NCI-H510A (cell line): ENCODE results near the gene SLC28A3.
A peak's percentile ranks its signal among the peaks of the same experiment; 100 is the strongest.

ENCODE experiments used
- DNase-seq: peaks from one replicate; lab custom pipeline; 2025; lab: John Stamatoyannopoulos, UW

Gene SLC28A3

DNA sequence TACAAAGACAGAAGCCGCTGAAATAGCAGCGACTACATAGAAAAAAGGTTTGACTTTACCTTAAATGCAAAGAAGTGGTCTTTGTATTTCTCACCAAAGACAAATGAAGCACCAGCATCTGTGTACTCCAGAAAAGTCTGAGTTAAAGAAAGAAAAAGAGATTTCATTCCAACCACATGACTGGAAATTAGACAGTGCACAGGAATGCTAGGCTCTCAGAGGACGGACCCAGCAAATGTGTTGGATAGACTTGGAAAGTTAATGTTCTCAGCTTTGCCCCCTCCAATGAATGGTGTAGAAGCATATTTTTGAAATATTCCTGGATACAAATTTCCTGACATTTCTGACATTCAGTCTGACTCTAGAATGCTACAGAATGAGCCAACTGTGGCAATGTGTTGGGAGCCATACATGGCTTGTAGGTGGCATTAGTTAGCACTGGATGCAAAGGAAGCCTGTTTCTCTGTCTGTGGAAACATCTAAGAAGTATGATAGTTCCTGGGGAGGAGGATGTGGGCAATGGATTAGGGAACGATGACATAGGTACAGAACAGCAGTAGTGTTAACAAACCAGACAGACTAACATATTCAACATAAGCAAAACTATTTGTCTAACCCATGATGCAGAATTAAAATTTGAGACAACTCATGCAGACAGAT is 43.3 kb downstream of the SLC28A3 start:
- no peak for DNase-seq

DNA sequence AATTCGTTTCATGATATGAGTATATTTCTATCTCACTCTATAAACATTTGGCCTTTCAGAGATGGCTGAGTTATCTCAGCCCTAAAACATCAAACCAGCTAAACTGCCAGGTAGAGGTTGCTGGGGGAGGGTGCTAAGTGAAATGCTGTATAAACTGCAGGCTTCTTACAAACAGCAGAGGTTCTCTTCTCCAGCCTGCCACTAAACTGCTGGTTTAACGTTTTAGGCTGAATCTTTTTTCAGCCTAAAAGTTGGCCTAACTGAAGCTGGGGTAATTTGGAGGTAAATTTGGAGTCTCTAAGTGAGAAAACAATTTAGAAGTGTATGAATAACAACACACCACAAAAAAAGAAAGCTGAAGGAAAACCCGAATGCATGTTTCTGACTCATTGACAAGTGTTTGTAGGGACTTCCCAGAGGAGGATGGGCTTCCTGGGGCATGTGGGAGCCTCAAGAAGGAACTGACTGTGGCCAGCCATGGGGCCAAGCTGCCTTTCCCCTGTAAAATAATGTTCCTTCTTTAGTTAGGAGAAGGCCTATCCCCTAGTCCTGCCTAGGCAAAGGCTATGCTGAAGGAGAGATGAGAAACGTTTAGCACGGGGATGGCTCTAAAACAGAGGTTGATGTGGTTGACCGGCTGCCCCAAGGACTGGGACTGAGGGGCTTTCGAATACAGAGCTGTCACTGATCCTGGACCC is 44.3 kb downstream of the SLC28A3 start:
- DNase-seq, result no peak

DNA sequence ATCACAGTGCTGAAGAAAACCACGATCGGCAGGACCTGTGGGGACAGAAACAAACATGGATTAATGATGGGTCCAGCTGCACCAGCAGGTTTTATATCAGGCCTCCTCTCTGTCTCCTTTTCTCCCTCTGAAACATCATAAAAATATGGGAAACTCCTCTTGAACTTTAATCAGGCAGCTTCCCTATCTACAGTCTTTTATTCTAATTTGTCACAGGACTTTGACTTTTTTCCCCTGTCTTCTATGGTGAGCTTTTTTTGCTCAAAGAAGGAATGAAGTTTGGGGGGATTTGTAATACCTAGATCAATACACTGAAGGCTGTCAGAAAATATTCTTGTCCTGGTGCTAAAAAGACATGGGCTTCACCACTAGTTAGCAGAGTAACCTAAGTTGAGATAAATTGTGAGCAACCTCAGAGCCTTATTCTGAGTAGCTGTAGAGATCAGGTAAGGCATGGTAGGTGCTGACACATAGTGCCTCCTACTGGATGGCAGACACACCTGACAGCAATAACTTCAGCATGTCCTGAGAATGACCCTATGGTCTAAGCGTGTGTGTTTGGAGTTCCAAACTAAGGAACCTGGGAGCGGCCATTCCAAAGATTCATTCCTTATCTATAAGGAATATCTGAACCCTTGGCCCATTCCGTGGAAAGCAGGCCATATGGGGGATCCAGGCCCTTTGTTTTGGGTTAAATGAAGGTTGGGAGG is 46.2 kb downstream of the SLC28A3 start:
- DNase-seq, result no peak

DNA sequence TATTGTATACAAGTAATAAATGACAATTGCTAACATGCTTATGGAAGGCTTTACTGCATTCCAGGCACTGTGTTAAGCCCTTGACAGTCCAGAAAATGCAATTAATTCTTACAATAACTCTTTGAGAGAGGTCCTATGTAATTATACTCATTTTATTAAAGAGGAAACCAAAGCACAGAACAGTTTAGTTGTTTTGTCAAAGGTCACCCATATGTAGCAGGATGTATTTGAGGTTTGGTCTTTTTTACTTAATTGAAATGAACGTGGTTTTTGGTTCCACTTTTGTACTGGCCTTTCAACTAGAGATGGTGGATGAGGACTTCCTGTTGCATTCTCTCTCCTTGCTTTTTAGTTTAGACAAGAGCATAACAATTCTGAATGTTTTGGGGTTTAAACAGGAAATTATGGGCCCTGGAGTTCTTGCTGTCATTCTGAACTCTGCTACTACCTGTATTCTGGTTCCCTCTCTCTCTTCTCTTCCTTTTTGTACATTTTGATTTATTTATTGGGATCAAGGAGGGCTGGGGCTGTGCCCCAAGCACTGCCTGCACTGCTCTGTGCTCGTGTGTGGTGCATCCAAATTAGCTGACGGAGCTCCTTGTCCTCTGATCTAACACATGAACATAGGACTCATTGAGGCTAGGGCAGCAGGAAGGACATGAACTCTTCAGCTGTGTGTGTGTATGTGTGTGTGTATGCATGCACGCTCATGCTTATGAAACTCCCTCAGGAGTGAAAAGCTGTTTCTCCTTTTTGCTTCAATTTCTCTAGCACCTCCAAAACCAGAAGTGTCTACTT is 47.4 kb downstream of the SLC28A3 start:
- no peak for DNase-seq

DNA sequence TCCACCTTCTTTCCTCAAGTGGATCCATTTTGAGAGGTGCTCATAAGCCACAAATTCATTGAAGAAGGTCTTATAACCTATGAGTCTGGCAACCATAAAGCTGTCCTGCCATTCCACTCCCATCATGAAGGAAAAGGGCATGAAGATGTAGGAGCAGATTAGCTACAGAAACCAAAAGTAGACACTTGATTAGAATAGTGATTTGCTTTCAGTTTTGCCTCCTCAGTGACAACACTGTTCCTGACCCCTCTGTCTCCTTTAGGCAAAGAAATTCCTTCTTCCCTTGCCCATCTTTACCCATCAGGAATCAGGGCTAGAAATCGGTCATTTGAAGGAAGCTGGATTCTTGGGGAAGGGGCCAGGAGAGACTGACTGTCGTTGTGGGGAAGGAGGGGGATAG is 55.2 kb downstream of the SLC28A3 start:
- no peak for DNase-seq

DNA sequence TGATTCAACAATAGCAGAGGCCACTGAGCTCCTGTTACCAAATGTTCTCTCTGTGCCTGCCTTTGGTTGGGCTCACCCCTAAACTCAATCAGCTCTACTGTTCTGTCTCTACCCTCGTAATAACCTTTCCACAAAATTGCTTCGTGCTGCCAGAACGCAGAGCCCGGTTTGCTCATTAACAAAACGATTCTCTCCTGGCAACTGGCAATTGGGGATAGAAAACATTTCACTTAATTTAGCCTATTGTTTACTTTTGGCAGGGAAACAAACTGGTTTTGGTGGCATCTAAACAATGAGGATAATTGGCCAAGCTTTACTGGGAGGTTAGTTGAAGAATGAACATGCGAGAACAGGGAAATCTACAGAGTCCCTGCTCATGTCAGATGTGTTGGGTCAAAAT is 56.6 kb downstream of the SLC28A3 start:
- DNase-seq, result no peak

DNA sequence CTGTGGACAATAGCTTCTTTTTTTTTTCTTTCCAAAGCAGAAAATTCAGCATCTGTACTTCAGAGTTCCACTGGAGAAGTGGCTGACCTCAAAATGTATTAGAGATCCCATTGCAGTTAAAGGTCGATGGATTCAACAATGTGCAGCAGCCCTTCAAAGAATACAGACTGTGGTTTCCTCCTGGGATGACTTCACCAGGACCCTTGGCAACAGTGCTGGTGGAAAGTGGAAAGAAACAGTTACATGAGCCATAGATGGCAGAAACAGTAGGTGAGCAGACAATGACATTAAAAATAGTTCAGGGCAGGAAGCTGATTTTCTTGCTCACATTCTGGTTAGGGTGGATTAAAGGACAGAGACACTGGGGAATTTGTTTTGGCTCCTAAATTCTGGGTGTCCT is 62.4 kb downstream of the SLC28A3 start:
- DNase-seq, result no peak

DNA sequence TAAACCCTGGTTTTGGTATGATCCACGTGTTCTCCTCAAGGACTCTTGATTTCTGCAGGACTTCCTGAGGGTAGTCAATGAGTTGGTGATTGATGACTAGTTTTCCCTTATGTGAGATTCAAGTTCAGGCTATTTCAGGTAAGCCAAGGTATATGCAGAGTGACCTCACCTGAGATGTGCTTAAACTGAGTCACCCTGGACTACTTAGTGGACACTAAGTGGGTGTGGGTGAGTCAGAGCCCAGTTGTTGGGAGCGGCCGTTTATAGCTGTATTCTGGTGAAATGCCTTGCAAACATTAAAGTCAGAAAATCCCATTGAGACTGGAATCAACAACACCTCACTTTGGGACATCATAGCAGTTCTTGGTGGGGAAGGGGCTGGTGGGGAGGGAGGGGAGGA is 62.9 kb downstream of the SLC28A3 start:
- DNase-seq, result no peak

DNA sequence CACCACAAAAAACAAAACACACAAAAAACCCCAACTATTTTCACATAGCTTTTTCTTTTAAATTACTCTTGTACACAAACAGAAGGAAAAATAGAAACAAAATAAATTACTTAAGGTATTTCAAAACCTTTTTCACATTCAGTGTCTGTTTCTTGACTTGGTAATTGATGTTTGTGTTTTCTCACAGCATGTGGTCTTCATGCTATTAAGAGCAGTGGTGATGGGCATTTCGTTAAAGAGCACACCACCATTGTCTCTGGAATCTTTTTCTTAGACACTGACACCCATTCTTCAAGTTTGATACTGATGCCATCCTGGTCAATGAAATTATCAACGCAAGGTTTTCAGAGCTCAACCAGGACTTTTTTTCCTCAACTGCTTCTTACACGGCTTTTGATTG is 63.8 kb downstream of the SLC28A3 start:
- DNase-seq, result no peak

DNA sequence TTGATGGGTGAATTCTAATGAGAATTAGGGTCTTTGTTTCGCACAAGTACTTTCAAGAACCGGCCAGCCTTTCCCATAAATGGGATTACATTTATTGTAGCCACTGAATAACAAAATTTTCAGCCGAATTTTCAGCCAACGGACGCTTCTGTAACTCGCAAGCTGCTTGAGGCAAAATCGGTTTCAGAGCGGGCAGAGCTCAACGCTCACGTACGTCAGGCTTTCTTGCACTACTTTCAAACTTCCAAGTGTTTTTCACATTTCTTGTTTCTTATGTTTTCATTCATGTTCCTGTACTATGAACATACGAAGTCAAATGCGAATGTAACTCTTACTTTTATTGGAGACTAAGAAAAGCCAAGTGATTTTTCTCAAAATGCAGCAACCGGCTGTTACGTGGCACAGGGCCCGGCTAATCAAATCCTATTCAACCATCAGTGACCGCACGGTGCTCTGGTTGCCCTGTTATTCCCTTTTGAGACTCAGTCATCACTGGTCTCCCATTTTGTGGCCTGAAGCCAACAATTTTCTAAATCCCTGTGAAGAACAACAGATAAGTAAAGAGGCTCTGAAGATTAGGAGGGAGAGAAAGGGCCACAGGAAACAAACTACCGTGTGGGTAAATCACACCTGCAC is 68.5 kb downstream of the SLC28A3 start:
- no peak for DNase-seq

DNA sequence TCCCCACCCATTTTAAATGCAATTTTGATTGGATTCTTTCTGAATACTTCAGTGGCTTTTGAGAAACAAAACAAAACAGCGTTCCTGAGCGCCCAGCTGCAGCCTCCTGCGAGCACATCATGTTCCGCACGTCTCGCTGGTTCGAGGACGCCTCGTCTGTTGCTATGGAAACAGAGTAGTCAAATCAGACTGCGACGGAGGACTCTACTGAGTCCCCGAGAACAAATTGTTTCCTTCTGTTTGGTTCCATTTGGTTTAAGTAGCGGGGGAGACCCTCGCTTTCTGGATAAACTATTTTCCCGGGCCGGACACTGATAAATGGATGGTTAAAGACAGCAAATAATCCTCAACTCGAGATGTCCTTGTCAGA is 69.0 kb downstream of the SLC28A3 start:
- DNase-seq, result no peak

DNA sequence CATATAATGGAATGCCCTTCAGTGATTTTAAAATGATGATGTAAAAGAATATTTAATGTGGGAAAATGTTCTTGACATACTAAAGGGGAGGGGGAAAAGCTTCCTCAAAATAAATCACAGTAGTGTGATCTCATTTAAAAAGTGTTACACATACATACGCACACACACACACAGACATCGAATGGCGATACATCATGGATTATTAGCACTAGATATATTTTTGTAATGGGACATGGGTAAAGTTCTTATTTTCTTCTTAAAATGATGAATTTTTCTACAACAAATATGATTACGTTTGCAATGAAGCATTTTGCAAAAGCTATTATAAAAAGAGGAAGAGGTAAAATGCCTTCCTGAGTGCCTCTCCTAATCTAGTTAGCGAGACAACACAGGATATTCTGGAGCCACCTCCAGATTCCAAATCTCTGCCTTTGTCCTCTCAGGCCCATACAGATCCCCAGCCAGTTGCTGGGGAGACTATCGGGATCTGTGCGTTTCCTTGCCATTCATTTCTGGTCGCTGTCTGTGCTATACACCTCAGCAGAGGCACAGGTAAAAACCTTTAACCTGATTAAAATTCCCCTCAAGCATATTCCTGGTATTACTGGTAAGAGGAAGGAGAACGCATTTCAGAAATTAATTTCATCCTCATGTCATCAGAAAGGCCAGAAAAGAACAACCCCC is 69.6 kb downstream of the SLC28A3 start:
- no peak for DNase-seq

DNA sequence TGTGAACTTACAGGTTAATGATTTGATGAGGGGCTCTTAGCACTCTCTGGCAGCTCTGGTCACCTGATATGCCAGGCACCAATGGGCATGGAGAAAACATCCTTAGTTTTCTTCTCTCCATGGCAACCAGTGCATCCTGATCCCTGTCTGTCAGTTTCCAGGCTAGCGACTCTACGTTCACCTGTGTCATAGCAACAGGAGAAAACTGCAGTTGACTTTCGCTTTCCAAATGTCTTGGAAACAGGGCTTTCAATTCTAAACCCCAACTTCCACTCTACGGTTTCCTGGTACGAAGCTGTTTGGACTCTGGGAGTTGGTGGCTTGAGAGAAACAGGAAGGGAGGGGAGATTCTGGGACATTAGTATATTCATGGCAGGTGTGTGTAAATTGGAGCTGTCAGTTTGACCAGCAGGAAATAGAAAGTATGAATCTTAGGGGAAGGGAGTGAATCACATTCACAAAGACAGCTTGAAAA is 74.4 kb downstream of the SLC28A3 start:
- peak; percentile 29 for DNase-seq

DNA sequence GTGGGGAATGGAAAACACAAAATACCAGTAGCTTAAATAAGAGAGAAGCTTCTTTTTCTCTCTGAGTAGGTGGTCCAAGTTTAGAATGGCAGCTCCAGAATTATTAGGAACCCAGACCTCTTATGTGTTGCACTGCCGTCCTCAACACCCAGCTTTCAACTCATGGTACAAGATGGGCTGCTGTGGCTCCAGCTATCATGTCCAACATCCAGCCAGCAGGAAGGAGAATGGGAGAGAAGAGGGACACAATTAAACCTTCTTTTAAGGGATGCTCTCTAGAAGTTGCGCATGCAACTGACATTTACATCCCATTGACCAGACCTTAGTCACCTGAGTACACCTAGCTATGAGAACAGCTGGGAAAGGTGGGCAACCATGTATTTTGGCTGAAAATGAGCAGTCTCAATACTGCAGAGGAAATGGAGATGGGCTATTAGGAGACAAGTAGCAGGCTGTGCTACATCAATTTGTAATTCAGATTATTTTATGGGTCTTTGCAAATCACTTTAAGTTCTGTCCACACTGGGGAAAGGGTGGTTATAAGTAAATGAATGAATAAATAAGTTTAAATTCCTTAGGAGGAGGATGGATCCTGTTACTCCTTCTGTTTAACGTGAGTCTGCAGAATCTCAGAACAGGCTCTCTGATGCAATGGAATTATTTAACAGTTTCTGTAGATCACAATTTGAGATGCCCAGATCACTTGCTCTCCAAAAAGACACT is 76.1 kb downstream of the SLC28A3 start:
- no peak for DNase-seq

DNA sequence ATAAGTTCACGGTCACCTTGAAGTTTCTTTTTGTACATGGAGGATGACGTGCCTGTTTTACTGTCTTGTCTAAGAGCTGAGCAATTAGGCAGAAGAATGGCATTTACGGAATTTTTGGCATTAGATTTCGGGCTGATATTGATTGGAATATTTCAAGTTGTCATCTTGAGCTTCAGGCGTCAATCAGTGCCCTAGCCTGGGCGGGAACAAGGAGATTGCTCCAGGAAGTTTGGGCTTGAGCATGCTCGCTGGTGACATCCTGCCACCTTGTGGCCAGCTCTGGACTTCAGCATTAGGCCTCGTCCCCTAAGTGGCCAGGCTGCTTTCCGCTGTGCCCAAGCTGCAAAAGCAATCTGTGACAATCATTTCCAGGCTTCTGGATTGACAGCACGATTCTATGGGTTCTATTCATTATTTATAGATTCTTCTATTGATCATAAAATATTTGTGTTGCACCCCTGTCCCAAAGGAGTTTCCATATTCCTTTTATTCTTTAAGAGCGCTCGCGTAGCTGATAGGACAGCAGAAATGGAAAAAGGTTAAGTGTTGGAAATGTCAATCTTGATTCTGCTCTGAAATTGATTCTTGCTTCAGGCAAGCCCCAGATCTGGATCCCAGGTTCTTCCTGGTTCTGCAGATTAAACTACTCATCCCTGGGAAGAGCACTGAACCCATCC is 79.3 kb downstream of the SLC28A3 start:
- peak; percentile 40 for DNase-seq

DNA sequence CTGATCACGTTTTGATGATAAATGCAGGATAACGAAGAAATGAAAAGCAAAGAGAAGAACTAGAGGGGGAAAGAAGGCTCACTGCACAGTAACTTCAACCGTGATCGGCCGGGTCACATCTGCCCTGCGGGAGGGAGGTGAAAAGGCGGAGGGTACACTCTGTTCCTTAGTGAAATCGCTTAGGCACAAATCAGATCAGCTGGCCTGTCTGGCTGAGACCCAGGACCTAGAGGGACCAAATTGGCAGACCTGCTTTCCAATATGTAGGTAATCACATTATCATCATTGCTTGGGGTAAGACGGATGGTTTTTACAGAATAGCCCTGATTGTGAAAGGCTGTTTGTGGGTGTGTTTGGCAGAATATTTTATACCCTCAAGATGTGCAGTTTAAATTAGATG is 82.2 kb downstream of the SLC28A3 start:
- no peak for DNase-seq

DNA sequence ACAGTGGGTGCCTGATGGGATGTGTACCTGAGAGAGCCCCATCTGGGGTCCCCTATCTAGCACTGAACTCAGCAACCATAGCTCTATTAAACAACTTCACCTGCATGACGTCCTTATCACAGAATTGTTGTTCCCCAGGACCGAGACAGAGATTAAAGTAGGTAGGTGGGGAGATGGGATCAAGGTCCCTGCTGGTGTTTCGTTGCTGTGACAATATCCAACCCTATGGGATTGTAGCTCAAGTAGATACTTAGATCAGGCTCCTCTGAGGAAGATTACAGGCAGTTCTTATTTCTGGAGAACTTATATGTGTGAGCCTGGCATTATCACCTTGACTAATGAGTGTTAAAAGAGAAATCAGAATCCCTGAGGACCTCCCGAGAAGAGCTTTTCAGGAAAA is 84.9 kb downstream of the SLC28A3 start:
- DNase-seq, result no peak

DNA sequence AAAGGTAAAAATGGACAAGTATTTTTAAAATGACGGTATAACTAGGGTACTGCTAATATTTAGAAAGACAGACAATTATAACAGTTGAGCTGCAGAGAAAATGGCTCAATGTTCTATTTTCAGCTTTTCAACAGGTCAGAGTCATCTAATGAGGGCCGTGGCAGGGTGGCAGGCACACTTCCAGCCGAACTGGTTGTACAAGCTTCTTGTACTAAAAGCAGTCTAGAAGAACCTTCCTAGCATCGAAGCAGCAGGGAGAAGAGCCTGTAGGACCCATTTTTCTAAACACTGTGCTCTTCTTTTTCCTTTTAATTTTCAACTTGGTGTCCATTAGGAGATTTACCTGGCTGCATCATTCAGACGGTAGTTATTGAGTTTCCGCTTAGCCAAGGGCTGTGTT is 85.6 kb downstream of the SLC28A3 start:
- DNase-seq, result peak; percentile 55

DNA sequence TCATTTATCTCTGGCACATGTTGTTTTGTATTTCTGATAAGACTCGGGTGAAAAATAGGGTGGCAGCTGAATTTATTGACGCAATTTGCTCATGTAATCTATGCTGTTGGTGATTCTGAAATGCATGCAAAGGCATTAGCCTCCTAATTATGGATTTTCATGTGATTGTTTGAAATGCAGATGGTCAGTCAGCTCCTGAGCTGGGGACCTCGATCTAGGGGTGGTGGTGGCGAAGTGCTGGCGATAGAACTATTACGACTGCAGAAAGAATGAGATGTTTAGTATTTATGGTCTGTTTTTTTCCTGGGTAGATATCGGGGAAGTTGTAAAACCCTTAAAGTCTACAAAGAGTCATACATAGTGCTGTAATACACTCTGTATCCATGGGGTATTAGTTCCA is 88.6 kb downstream of the SLC28A3 start:
- no peak for DNase-seq

DNA sequence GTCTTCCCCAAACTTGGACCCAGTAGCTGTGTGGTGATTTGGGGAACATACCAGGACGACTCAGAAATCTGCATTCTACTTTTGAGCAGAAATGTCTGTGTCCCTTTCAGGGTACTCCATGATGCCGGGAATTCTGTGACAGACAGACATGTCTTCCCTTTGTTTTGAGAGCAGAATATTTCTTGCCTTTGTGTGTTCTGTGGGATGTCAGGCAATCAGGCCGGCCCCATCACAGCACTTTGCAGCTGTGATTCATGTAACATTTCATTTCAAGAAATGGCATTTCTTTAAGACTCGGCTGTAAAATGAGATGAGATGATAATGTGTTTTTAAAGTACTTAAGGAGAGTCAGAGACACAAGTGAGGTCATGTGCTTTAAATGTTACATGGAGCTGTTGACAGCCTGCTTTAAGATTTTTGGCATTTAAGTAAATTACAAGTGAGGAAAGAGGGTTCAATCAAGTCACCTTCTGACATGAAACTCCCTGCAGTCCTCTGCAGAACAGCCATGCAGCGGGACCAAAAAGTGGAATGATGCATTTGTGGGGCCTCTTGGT is 98.7 kb downstream of the SLC28A3 start:
- DNase-seq, result no peak
